HG02884 (cell line): ENCODE results near the gene CHCHD6.

Experiments used
- ATAC-seq: cut with Tn5 transposase; IDR thresholded peaks from one replicate; pipeline ENCODE4 v1.9.1; 2021; ENCODE audit warnings: mild to moderate bottlenecking, moderate library complexity; ENCODE audit not compliant: unreplicated experiment

CHCHD6 gene

DNA sequence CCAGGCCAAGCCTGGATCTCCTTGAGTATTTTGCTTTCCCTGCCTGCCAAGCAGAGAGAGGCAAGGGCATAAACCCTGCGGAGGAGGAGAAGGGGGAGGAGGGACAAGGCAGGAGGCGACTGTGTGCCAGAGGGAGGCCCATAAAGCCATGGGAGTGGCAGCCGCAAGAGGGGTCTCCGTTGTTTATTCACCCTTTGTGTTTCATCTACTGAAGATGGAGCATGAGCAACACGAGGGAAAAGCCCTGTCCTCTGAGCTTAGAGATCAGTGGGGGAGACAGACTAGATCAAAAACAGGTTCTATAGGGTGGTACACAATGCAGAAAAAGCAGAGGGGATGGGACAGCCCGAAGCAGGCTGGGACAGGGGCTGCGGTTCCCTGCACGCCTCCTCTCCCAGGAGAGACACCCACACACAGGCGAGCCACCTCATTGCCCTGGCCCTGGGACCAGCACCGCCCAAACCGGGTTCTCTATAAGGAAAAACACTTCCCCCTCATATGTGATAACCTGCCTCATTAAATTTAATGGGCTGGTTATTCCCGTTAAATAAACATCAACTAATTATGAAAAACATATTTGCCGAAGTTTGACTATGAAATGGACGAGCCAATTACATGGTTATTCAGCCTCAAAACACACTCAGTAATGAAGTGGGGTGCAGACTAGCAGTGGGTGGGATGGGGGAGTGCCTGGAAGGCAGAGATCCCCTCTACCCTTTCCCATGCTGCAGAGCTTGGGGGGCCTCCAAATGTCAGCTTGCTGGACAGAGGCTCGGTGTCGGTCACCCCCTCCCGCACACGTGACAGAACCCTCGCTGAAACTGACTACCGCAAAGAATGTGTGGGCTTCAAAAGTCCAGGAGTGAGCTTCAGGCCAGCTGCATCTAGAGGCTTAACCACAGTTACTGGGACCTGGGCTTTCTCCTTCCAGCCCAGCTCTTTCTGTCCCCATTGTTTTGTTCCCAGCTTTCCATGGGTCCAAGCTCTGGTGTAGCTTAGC is 264.7 kb downstream of the CHCHD6 start:
- no peak for ATAC-seq

DNA sequence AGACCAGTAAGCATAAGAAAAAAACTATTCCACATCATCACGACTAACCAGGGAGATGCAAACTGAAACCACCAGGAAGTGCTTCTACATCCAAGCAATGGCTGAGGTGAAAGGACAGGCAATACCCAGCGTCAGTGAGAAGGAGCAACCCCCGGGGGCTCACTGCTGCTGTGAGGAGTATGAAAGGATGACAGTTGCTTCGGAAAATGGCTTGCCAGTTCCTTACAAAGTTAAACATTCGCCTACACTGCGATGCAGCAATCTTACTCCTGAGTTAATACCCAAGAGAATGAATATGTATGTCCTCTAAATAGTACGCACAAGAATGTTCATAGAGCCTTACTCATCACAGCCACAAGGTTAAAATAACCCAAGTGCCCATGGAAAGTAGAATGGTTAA is 265.5 kb downstream of the CHCHD6 start:
- ATAC-seq = no peak

DNA sequence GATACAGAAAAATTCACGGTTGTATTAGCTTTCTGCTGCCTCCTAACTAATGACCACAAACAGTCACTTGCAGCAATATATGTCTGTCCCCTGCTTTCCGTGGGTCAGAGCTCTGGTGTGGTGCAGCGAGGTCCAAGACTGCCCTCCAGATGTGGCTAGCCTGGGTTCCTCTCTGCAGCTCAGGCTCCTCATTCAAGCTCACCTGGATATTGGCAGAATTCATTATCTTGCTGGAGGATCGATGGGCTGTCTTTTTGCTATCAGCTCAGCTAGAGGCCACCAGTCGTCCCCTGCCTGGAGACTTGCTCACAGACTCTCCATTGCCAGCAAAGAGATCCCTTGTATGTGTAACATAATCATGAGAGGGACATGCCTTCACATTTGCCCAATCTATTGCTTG is 266.1 kb downstream of the CHCHD6 start:
- no peak for ATAC-seq

DNA sequence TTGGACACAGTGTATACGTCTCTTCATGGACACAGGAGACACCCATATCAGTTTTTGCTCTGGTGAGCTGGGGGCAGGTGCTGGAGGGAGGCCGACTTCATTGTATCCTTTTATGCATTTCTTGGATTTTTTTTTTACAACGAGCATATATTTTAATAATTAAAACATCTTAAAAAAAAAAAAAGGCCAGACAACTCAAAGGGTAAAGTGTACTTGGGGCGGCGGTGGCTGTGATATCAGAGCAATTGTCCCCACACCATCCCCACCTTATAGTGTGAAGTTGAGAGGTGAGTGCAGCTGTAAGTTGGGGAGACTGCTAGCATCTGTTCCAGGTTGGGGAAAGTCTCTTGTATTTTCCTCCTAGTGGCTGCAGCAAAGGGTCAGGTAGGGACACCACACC is 266.9 kb downstream of the CHCHD6 start:
- ATAC-seq = no peak

DNA sequence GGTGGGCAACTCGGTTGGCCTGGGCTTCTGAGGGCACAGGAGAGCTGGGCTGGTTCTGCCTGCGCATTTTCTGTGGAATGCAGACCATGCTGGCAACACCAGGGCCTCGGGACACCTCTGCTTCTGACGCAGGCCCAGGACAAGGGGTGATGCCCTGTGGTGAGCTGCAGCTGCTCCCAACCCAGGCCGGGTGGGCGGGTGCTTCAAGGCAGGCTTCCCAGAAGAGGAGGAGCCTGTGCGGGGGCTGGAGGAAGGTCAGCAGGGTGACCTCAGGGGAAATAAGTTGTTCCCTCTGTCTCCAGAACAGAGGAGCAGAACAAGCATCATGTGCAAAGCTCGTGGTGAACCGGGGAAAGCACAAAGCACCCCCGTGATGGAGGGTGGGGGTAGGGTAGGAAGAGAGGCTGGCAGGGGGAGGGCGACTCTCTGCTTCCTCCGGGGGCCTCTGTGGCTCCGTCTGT is 267.9 kb downstream of the CHCHD6 start:
- ATAC-seq = no peak

DNA sequence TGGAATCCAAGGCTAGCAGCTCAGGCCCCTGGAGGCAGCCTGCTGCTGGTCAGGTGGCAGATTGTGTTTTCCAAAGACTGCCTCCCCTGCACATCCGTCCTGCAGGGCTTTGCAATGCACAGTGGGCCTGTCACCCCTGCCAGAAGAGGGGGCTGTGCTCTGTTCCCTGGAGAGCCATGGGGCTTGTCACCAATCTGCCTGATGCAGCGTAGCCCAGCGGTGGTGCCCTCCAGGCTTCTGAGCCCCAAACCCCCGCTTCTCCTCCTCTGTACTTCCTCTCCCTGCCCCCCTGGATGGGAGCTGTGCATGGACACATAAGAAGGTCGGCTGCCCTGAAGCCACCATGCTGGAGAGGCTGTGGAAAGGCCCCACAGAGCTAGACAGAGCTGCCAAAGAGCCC is 268.8 kb downstream of the CHCHD6 start:
- ATAC-seq = no peak

DNA sequence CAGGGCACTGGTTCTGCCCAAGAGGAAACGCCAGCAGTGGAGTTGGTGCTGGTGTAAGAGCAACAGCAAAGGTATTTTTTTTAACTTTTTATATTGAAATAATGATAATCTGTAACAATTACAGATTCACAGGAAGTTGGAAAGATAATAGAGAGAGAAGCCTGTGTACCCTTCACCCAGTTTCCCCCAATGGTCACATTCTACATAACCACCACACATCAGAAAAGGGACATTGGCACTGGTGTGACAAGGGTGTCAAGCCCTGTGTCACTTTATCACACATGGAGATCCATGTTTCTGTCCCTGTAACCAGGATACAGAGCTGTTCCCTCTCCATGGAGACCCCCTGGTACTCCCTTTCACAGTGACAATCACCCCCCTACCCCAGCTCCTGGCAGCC is 269.8 kb downstream of the CHCHD6 start:
- no peak for ATAC-seq

DNA sequence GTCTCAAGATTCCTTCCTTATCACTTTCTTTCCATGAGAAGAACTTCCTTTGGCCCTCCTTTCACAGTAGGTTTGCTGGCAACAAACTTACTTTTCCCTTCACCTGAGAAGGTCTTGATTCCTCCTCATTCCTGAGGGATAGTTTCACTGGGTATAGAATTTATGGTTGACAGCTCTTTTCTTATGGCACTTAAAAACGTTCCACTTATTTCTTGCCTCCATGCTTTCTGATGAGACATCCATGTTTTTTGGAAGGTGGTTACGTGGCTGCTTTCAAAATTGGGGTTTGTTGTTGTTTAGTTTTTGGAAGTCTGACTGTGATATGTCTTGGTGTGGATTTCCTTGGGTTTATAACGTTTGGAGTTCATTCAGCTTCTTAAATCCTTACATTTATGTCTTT is 270.7 kb downstream of the CHCHD6 start:
- ATAC-seq = no peak

DNA sequence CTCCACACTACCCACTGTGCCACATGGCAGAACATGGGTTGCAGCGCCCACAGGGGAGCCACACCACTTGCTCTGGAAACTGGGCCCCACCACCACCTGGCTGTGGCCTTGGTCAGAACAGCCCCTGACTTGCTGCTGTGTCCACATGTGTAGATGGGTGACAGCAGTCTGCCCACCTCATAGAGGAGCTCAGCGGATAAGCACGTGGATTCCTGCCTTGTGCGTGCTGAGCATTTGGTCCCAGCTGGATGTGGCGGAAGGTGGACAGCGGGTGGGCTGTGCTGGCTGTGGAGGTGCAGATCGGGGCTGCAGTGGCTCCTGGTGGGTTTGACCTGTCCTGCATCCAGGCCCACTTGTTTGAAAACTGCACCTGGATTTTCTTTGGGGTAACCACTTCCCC is 272.9 kb downstream of the CHCHD6 start:
- ATAC-seq = no peak

DNA sequence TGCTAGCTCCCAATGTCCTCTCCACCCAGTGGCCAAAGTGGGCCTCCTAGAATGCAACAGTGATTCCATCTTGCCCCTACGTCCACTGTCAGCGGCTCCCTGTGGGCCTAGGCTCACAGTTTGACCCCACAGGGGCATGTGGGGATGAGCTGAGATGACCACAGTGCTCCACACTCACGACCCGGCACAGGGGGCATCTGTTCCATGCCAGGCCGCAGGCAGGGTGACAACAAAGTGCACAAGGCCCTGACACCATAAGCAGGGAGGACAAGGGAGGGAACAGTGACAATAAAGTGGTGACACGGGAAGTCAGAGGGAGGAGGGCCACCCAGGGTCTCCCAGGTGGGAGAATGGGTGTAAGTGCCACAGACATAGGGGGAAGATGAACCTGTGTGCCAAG is 273.8 kb downstream of the CHCHD6 start:
- ATAC-seq = no peak

DNA sequence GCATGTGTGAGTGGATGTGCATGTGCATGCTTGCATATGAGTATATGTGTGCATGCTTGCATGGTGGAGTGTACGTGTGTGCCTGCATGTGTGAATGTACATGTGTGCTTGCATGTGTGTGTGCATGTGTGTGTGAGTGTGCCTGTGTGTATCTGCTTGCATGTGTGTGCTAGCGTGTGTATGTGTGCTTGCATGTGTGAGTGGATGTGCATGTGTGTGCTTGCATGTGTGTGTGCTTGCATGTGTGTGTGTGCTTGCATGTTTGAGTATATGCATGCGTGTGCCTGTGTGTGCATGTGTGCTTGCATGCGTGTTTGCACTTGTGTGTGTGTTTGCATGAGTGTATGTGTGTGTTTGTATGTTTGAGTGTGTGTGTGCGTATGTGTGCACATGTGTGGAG is 274.3 kb downstream of the CHCHD6 start:
- ATAC-seq = no peak

DNA sequence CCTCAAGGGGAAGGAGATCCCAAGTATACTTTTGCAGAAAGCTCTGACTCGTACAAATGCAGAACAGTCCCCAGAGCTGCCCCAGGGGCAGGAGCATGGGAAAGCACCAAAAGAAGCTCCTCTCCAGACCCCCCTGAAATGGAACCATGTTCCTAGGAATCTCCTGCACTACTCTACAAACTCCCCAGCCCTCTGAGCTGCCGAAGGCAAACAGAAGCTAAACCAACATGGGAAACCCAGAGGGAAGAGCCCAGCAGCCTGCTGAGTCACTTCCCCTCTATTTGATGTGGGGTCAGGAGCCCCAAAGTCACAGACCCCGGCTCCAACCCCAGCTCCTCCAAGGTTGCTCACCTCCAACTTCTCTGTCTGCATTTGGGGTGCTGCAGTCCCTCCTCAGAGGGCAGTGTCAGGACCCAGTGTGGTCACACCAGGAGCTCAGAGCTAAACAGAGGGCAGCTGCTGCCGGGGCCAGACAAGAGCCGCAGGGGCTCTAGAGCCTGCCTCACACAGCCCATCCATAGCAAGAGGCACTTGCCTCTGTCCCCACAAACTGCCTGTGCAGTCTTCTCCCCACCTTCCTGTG is 275.1 kb downstream of the CHCHD6 start:
- no peak for ATAC-seq

DNA sequence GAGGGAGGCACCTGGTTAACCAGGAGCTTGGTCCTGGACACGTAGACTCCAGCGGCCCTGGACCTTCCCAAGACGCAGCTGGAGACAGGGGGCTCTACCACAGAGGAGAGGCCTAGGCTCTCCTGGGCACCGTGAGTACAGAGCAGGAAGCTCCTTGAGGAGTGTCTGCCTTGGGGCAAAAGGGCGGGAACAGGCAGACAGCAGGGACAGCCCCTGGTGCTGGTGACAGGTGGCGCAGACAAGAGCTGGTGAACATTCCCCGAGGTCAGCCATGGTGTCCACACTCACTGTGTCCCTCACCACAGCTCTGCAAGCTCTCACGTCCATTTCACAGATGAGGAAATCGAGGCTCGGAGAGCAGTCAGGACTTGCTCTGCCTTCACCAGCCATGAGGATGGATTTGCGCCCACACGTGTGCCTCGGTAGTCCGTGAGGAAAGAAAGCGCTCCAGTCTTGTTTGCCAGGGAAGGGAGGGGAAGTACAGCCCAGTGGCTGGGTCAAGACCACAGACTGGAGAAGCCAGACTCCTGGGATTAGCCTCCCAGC is 276.3 kb downstream of the CHCHD6 start:
- ATAC-seq = no peak

DNA sequence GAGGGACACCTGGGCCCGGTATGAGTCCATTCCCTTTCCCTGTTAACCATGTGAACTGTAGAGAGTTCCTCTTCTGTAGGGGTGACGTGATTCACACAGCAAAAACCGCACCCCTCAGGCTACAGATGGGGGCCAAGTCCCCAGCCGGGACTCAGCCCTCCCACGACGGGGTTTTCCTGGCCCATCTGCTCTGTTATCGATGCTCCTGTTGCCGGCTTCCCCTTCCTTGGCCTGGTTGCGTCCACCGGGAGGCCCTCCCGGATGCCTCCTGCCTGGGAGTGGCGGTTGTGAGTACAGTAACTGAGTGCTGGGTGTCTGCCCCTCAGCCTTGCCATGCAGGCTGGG is 278.1 kb downstream of the CHCHD6 start:
- peak; percentile 41 for ATAC-seq

DNA sequence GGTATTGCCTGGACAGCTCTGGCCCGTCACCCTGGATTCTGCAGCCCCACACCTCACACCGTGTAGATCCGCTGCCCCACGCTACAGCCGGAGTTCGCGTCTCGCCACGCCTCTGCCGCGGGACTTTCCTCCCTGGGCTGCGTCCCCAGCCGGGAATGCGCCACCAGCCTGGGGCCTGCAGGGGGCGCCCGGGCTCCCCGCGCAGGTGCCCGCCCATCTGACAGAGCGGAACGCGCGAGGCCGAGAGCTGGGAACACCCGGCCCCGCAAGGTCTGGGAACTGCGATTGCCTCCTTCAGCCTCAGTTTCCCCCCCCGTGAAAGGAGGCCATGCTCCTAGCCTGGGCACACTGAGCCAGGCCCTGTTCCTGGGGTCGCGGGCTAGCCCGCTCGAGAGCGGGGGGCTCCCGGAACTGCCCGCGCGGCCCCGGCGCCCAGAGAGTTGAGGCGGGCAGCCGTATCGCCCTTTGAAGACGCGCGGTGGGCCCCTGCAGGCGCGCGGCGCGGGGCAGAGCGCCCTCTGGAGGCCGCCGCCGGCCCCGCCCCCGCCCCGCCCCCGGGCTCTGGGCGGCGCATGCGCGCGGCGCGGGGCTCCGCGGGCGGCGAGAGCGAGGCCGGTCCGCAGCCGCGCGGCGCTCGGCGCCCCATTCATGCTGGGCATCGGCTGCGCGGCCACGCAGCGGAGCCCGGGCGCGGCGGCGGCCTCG is 278.6 kb downstream of the CHCHD6 start, which contains the start of gene PLXNA1:
Gene PLXNA1 (plus strand): TSS at position 645 of the 705 bp plus-strand sequence. CDS start 5,479 bp downstream, outside the sequence.
- ATAC-seq = peak; percentile 69

DNA sequence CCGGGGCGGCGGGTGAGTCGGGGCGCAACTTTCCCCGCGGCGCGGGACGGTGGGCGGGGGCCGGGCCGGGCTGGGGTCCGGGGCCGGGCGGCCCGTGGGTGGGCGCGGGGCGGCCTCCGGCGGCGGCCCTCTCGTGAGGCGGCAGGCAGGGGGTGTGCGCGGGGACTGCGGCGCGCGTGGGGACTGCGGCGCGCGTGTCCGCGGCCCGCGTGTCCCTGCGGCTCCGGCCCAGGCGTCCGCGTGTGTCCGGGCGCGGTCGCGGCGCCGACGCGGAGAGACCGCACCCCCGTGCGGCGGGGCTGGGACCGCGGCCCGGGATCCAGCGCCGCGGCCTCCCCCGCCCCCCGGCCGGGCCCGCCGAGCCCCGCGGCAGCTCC is 279.2 kb downstream of the CHCHD6 start:
- no peak for ATAC-seq

DNA sequence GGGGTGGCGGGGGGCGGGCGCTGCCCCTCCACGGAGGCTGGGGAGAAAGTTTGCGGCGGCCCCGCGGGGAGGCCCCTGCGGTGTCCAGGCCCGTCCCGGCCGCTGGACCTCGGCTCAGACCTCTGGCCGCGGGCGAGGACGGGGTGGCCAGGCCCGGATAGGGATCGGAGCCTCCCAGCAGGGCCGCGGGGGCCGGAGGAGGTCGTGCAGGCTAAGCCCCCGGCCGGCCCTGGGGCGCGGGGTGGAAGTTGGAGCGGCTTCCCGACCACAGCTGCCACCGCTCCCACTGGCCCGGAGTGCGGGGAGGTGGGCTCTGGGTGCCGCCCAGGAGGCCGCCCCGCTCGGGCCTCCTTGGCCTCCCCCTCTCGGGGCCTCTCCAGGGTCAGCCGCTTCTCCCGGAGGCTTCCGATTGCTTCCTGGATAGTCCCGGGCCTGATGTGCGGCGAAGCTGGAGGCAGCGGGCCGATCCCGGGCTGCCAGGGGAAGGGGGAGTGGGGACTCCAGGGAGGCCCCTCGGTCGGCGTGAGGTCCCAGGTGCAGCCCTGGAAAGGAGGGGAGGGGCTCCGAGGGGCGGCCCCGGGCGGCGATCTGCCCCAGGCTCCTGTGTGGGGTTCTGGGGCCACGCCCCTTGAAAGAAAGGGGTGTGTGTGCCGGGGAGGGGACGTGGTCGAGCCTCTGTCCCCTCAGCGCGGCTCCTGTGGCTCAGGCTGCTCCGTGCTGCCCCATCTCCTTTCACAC is 279.8 kb downstream of the CHCHD6 start:
- ATAC-seq = no peak

DNA sequence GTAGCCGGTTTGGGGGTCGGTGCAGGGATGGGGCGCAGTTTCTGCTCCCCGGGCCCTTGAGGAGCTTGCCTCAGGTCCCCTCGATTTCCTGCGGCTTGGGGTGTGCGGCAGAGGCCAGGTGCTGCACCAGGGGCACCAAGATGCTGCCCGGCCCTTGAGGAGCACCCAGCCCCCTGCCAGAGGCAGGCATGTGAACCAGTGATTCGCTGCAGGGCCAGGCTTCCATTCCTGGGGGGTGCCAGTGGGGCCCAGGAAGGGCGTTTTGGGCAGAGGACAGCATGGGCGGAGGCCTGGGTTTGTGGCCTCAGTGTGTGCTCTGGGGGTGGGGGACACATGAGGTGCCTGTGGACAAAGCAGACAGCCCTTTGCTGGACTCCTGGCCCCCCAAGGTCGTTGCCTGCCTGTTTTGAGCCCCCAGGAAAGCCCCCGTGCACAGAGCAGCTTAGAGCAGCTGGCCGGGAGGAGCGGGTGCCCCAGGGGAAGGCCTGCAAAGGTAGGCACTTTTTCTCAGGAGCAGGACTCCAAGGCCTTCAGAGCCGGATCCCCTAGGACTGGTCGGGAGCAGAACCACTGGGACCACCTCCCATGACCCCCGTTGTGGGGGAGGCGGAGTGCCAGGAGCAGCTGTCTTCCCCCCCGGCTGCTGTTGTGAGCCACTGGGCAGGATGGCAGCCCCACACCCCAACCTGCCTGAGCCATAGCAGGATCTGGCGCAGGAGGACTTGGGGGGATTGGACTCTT is 280.5 kb downstream of the CHCHD6 start:
- no peak for ATAC-seq

DNA sequence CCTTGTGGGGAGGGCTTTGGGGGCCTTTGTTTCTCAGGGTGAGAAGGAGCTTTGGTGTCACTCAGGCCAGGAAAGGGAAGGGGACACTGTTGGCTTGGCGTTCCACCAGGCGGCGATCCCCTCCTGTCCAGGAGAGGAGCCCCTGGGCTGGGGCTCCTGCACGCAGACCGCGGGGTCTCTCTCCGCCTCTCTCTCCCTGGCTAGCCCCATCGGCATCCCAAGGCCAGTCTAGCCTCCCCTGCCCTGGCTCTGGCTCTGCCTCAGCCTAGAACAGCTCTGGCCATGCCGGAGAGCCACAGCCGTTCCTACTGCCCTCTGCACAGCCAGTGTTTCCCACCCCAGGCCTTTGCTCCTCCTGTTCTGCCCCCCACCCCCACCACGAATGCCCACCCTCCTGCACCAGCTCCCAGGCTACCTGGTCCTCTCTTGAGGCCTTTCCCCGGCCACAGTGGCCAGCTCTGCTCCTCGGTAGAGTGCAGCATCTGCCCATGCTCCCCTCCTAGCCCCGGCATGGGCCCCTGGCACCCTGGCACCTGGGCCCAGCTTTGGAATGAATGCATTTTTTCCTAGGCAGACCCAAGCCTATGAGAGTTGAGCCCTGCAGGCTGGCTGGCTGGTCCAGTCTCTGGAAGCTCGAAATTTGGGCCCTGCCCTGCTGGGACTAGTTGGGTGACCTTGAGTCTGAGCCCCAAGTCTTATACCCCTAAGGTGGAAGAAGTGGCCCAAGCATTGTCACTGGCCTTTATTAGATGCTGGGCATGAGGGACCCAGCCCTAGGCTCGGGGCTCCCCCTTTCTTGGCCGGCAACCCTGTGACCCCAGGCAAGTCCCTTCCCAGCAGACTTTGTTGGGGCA is 281.3 kb downstream of the CHCHD6 start:
- ATAC-seq = no peak
